Mesenteric fat pad (tissue), 1 donor: ENCODE measurements around the gene IFNB1. TPM values are rescaled to one million over a fixed set of nuclear protein-coding genes. Genes with fewer than 3 reads are reported as not detected.

Experiments used
- DNase-seq: peaks from one replicate; pipeline ENCODE4 v3.0.0-alpha.2; 2020; ENCODE audit warnings: low spot score
- long read RNA-seq: library from polyadenylated mRNA; unstranded; transcript quantifications from one replicate; pipeline ENCODE4 v2.0.0, GENCODE V29; 2020
- total RNA-seq: library from RNA; stranded (reverse); fragmentation: NEBNext Ultra II Directional; extraction: Animal tissue kit (Norgen Biotek cat#: 25700); gene quantifications from one replicate; pipeline ENCODE4 v1.2.1, GENCODE V29; 2021
- donor health status: DM: yes; HTN: yes; CAD: no.

Gene IFNB1
- total RNA-seq: not detected
- long read RNA-seq: 0 reads

GRCh38 chr9:21077781-21078180 lies at the start of gene IFNB1:
TSS of gene IFNB1 (minus strand) at chr9:21077942. CDS start at chr9:21077869, 73 bp downstream.
- no peak for DNase-seq

- DNase-seq: no peak
Measured at GRCh38 chr9:21121595-21122251, 44.0 kb upstream of the IFNB1 start.

DNA sequence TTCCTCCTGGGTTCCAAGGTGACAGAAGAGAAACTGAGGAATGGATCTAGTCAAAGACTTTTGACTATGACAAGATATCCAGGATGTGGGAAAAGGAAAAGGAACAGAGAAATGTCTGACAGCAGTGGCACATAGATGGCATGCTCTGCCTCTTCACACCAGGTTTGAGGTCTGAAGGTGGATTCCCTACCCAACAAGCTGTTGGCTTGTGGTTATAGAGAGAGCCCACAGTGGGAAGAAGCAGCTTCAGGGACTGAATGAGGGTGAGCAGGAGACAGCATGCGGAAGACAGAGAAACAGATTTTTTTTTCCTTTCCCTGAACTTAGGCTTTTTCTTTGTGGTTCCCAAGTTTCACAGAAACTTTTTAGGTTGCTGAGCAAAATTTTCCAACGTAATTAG lies 43.3 kb upstream of the IFNB1 start:
- DNase-seq: no peak

GRCh38 chr9:21119093-21119770 lies 41.5 kb upstream of the IFNB1 start:
- no peak for DNase-seq

DNA sequence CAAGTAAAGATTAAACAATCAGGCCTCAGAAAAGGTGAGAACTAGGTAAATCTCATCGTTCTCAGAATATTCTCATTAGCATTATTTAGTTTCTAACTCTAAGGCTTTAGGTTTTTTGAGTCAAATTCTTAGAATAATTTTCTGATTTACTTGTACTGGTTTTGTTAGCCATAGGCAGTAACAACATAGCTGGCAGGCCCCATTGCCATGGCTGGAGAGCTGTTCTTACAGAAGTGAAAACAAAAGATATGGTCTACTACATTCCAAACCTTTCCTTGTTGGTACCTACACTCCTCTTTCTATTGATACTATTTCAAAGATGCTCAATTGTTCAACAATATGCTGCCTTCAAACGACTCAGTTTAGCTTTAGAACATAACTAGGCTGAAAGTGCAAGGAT lies 36.6 kb upstream of the IFNB1 start:
- no peak for DNase-seq

DNA sequence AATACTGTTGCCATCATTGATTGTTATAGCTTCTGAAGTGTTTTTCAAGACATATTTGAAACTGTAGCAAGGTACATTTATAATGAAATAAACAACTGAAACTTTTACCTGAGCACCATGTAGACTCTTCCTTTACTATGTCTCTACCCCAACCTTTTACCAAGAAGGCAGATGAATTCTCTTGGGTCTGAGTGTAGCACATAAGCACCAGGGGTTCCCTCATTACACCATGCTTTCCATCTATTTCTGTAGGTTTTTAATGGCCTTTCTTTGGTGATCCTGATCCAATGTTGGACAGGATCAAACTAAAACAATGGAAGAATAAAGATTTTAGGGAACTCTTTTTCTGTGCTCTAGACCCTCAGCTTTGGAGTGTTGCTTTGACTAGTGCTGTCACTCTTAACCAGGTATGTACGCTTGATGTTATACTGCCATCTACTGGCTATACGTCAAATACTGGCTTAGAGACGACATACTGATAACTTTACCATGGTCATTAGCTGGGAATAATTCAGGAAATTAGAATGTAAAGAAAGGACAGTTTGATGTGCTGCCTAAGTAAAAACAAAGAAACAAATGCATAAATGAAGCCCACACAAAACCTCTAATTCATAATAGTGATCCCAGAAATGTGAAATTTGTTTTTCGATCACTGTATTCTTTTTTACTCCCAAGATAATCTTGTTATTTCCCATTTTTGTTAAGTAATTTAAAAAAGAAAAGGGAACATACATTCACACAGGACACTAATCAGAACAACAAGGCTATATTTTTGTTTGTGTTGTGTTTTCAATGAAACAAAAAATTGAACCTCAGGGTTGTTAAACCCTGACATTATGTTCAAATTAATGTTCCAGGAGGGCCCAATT lies 33.2 kb upstream of the IFNB1 start:
- no peak for DNase-seq

DNA sequence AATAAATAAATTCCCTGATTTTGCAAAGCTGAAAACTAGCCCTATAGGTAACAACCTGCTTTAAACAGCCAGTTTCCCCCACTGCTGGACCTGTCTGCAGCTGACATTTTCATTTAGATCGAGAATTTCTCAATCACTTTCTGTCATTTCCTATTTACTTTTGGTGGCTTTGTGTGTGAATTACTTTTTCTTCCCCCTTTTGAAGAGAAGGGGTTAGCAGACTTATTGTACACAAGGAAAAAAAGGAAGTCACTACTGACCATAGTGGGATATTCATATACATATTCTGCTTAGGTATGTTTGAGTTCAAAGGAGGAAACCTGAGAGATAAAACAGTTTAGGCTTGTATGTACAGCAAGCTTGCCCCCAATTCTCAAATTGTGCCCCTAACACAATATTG lies 27.0 kb upstream of the IFNB1 start:
- no peak for DNase-seq

DNA sequence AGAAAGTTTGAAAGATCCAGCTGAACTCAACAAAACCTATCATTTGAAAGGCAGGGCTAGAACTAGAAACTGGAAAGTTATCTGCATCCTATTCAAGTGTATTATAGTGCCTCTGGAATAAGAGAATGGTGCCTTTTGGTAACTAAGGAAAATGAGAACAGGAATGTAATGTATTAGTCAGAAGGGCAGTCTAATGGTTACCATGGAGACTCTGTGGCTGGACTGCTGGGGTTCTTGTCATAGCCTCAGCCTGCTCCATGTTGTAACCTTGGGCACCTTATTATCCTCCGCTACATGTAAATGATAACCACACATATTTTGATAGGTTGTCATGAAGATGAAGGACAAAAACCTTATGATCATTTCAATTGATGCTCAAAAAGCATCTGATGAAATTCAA lies 24.6 kb upstream of the IFNB1 start:
- DNase-seq: no peak

- DNase-seq: no peak
Measured at GRCh38 chr9:21097817-21098216, 20.1 kb upstream of the IFNB1 start.

GRCh38 chr9:21096901-21097255 lies 19.1 kb upstream of the IFNB1 start:
- DNase-seq: no peak

- DNase-seq: no peak
Measured at GRCh38 chr9:21096172-21096900, 18.6 kb upstream of the IFNB1 start.

- no peak for DNase-seq
Measured at GRCh38 chr9:21095561-21095960, 17.8 kb upstream of the IFNB1 start.

DNA sequence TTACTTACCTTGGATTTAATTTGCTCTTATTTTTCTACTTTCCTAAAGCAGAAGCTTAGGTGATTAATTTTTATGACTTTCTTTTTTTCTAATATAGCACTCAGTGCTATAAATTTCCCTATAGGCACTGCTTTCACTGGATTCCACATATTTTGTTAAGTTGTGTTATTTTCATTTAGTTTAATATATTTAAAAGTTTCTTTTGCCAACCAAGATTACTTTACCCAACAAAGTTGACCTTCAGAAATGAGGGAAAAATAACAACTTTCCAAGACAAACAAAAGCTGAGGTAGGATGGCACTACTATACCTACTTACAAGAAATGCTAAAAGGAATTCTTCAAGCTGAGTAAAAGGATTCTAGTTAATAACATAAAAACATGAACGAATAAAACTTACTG lies 8.8 kb upstream of the IFNB1 start:
- DNase-seq: no peak

GRCh38 chr9:21085005-21085404 lies 7.3 kb upstream of the IFNB1 start:
- DNase-seq: no peak

DNA sequence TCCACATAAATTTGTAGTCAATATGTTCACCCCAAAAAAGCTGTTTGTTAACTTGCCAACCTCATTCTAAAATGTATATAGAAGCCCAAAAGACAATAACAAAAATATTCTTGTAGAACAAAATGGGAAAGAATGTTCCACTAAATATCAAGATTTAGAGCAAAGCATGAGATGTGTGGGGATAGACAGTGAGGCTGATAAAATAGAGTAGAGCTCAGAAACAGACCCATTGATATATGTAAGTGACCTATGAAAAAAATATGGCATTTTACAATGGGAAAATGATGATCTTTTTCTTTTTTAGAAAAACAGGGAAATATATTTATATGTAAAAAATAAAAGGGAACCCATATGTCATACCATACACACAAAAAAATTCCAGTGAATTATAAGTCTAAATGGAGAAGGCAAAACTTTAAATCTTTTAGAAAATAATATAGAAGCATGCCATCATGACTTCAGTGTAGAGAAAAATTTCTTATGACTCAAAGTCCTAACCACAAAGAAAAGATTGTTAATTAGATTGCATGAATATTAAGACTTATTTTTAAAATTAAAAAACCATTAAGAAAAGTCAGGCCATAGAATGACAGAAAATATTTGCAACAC lies 6.6 kb upstream of the IFNB1 start:
- no peak for DNase-seq

GRCh38 chr9:21082671-21083070 lies 4.9 kb upstream of the IFNB1 start:
- DNase-seq: no peak

GRCh38 chr9:21081999-21082398 lies 4.3 kb upstream of the IFNB1 start:
- no peak for DNase-seq

DNA sequence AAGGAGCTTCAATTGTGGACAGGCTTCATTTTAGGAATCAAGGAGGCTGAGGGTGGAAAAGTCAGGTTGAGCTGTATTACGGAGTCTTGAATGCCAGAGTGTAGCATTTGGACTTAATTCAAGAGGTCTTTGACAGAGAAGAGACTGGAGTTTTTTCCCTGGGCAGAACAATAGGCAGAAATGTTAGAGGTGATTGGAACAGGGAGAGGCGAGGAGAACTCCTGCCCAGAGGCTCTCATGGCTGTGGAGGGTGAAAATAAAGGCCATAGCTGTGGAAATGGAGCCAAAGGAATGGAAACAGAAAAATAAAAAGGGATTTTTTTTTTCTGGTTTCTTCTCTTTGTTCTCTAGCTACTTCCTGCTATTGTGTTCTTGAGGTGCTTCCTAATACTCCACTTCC lies 3.7 kb upstream of the IFNB1 start:
- no peak for DNase-seq

DNA sequence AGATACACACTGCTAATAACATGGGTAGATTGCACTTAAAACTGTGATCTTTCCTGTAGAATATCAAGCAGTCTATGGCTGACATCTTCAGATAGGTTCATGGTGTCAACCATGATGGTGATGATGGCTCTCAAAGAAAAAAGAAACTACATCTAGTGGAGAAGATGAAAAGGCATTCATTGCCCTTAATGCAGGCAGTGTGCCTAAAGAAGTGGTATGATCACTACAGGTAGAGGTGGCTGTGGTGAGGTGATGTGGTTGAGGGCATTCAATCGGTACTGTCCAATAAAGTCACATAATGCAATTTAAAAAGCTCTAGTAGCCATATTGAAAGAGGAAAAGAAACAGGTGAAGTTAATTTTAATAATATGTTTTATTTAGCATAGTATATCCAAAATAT lies 3.1 kb upstream of the IFNB1 start:
- DNase-seq: no peak

GRCh38 chr9:21078702-21079101 lies 960 bp upstream of the IFNB1 start:
- DNase-seq: no peak

DNA sequence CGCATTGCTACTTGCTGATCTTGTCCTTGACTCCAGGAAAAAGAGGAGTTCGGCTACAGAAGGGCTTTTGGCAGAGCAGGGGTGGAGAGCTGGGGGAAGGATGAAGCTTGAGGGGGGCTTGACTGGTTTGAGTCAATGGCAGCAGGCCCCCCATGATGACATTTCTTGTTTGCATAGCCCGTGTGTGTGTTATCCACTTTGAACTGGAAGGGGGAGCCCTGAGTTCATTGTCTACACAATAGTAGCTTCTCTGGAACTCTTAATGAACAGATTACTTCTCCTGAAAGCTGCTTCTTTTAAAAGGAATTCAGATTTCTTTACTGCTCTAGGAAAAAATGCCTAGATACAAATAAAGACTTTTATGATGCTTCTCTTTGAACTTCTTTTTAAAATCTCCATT lies 2.3 kb downstream of the IFNB1 start:
- DNase-seq: no peak
